H1 (cell line): ENCODE results near the gene IER3IP1. TPM values are rescaled to one million over a fixed set of nuclear protein-coding genes. Genes with fewer than 3 reads are reported as not detected.

ENCODE experiments used
- CTCF ChIA-PET: fragments of 300-600 bp; sonication (Branson Sonifier 250); formaldehyde crosslinking; loops from one replicate; lab custom pipeline; 2021; ENCODE audit not compliant: partially characterized antibody; lab: Charles Lee
- POLR2A ChIA-PET: fragments of 300-600 bp; sonication (Branson Sonifier 250); formaldehyde crosslinking; loops from one replicate; lab custom pipeline; 2021; ENCODE audit warnings: inconsistent platforms; ENCODE audit not compliant: partially characterized antibody; lab: Charles Lee
- DNase-seq, 2 experiments: peaks; one replicate each; pipeline versions ENCODE4 v3.0.0 to v3.0.0-alpha.2; 2010 to 2022; ENCODE audit warnings: low spot score in 2 of 2, low read depth in 1 of 2, mixed read lengths in 1 of 2
- FAIRE-seq: peaks from 2 replicates; lab custom pipeline; 2011; peaks lifted over from hg19 to GRCh38; lab: Jason Lieb, UNC
- H2AFZ ChIP-seq: 2 replicates; pipeline ENCODE4 v1.8.1; 2012; ENCODE audit warnings: low read length, inconsistent platforms
- H2AK5ac ChIP-seq: 2 replicates; pipeline ENCODE4 v1.6.1; 2013; ENCODE audit warnings: low read depth, low read length
- H2BK120ac ChIP-seq: replicated peaks from 2 replicates; pipeline ENCODE3; 2013; ENCODE audit warnings: low read depth, low read length, inconsistent platforms
- H2BK12ac ChIP-seq: 2 replicates; pipeline ENCODE4 v1.6.1; 2013; ENCODE audit warnings: low read depth, low read length
- H2BK15ac ChIP-seq: 2 replicates; pipeline ENCODE4 v1.6.1; 2013; ENCODE audit warnings: low read length
- H2BK20ac ChIP-seq: 2 replicates; pipeline ENCODE4 v1.6.1; 2013; ENCODE audit warnings: low read length
- H2BK5ac ChIP-seq: 2 replicates; pipeline ENCODE4 v1.6.1; 2013; ENCODE audit warnings: low read depth, low read length
- H3K14ac ChIP-seq: 2 replicates; pipeline ENCODE4 v1.6.1; 2013; ENCODE audit warnings: inconsistent platforms; ENCODE audit not compliant: insufficient read length
- H3K18ac ChIP-seq: 2 replicates; pipeline ENCODE4 v1.6.1; 2013; ENCODE audit warnings: low read length; ENCODE audit errors: extremely low read depth
- H3K23ac ChIP-seq: 2 replicates; pipeline ENCODE4 v1.6.1; 2013; ENCODE audit warnings: inconsistent platforms; ENCODE audit not compliant: insufficient read length
- H3K23me2 ChIP-seq: 2 replicates; pipeline ENCODE4 v1.6.1; 2013; ENCODE audit warnings: low read depth, low read length
- H3K27ac ChIP-seq: 2 replicates; pipeline ENCODE4 v1.6.1; 2011; ENCODE audit warnings: low read depth, low read length, inconsistent platforms
- H3K27me3 ChIP-seq, 4 experiments: replicated peaks in 1 of 4; 1 replicate in 1 of 4; 2 replicates in 3 of 4; pipeline versions ENCODE4 v1.6.1 to v1.8.1; 2011 to 2013; ENCODE audit warnings: low read length in 3 of 4, mild to moderate bottlenecking in 3 of 4, inconsistent platforms in 2 of 4, mixed read lengths in 2 of 4, moderate library complexity in 1 of 4; ENCODE audit not compliant: control insufficient read depth in 3 of 4, insufficient read depth in 3 of 4; ENCODE audit errors: extremely low read depth in 1 of 4
- H3K36me3 ChIP-seq, 4 experiments: 2 replicates each; pipeline versions ENCODE4 v1.6.1 to v1.8.1; 2011 to 2013; ENCODE audit warnings: mild to moderate bottlenecking in 4 of 4, low read length in 3 of 4, moderate library complexity in 2 of 4, control low read depth in 1 of 4, inconsistent platforms in 1 of 4; ENCODE audit not compliant: insufficient read depth in 4 of 4, control insufficient read depth in 2 of 4
- H3K4ac ChIP-seq: replicated peaks from 2 replicates; pipeline ENCODE3; 2013; ENCODE audit warnings: low read length, low read depth, mixed read lengths, inconsistent platforms; ENCODE audit not compliant: insufficient read length
- H3K4me1 ChIP-seq, 4 experiments: replicated peaks in 1 of 4; 1 replicate in 1 of 4; 2 replicates in 3 of 4; pipeline versions ENCODE4 v1.6.1 to v1.8.1; 2011 to 2013; ENCODE audit warnings: low read length in 3 of 4, inconsistent platforms in 2 of 4, mixed read lengths in 1 of 4; ENCODE audit not compliant: insufficient read depth in 4 of 4, control insufficient read depth in 3 of 4
- H3K4me2 ChIP-seq, 2 experiments: 2 replicates each; pipeline versions ENCODE4 v1.6.1 to v1.8.1; 2011 to 2013; ENCODE audit warnings: low read depth in 2 of 2, low read length in 2 of 2, control low read depth in 1 of 2, inconsistent platforms in 1 of 2, mild to moderate bottlenecking in 1 of 2; ENCODE audit not compliant: insufficient read depth in 1 of 2
- H3K4me3 ChIP-seq, 4 experiments: fragments of 200-600, 300-600 bp in 1 of 4; sonication (generic), shearing (Covaris generic), sonication (Bioruptor Twin) in 1 of 4; 2 replicates each; pipeline versions ENCODE4 v1.5.1 to v1.8.1; 2011 to 2016; ENCODE audit warnings: low read length in 4 of 4, low read depth in 3 of 4, control low read depth in 2 of 4, inconsistent platforms in 2 of 4, mild to moderate bottlenecking in 2 of 4, mixed read lengths in 1 of 4, moderate library complexity in 1 of 4; ENCODE audit not compliant: insufficient read depth in 2 of 4; ENCODE audit errors: extremely low read depth in 1 of 4
- H3K56ac ChIP-seq: replicated peaks from 2 replicates; pipeline ENCODE3; 2013; ENCODE audit warnings: low read depth, mild to moderate bottlenecking, mixed read lengths, low read length, inconsistent platforms; ENCODE audit not compliant: insufficient read length
- H3K79me1 ChIP-seq: 2 replicates; pipeline ENCODE4 v1.6.1; 2013; ENCODE audit warnings: low read depth, low read length, control low read depth
- H3K79me2 ChIP-seq, 2 experiments: 2 replicates each; pipeline versions ENCODE4 v1.6.1 to v1.8.1; 2012 to 2013; ENCODE audit warnings: low read length in 2 of 2, mild to moderate bottlenecking in 2 of 2, inconsistent platforms in 1 of 2; ENCODE audit not compliant: insufficient read depth in 2 of 2, control insufficient read depth in 1 of 2
- H3K9ac ChIP-seq, 4 experiments: replicated peaks in 1 of 4; 1 replicate in 1 of 4; 2 replicates in 3 of 4; pipeline versions ENCODE4 v1.6.1 to v1.8.1; 2011 to 2013; ENCODE audit warnings: low read depth in 3 of 4, low read length in 3 of 4, control low read depth in 2 of 4, mild to moderate bottlenecking in 2 of 4, moderate library complexity in 2 of 4, inconsistent platforms in 1 of 4; ENCODE audit errors: extremely low read depth in 1 of 4
- H3K9me3 ChIP-seq, 2 experiments: 2 replicates each; pipeline versions ENCODE4 v1.6.1 to v1.8.1; 2012 to 2013; ENCODE audit warnings: mild to moderate bottlenecking in 2 of 2, moderate library complexity in 2 of 2, control low read depth in 1 of 2, inconsistent platforms in 1 of 2, low read depth in 1 of 2, low read length in 1 of 2, mixed read lengths in 1 of 2; ENCODE audit not compliant: insufficient read depth in 2 of 2
- H4K20me1 ChIP-seq, 2 experiments: replicated peaks in 1 of 2; 2 replicates each; pipeline versions ENCODE3 to v1.8.1; 2011 to 2013; ENCODE audit warnings: inconsistent platforms in 2 of 2, low read length in 2 of 2, mild to moderate bottlenecking in 1 of 2; ENCODE audit not compliant: insufficient read depth in 2 of 2, control insufficient read depth in 1 of 2
- H4K5ac ChIP-seq: 2 replicates; pipeline ENCODE4 v1.6.1; 2013; ENCODE audit warnings: low read length, low read depth, mixed read lengths, inconsistent platforms; ENCODE audit not compliant: insufficient read length
- H4K8ac ChIP-seq: 2 replicates; pipeline ENCODE4 v1.8.0; 2013; ENCODE audit warnings: mild to moderate bottlenecking, moderate library complexity, low read length, inconsistent platforms; ENCODE audit not compliant: insufficient read depth; ENCODE audit errors: extremely low read depth
- H4K91ac ChIP-seq: replicated peaks from 2 replicates; pipeline ENCODE3; 2013; ENCODE audit warnings: low read length, mixed read lengths, inconsistent platforms; ENCODE audit not compliant: insufficient read length
- CHD1 ChIP-seq: IDR thresholded peaks from 2 replicates; pipeline ENCODE4 v1.6.1; 2012; ENCODE audit warnings: low read depth, low read length, improper control_type of control experiment
- HDAC6 ChIP-seq: IDR thresholded peaks from one replicate; pipeline ENCODE4 v1.7.1; 2012; ENCODE audit warnings: low read depth, mild to moderate bottlenecking, inconsistent platforms, low read length, moderate library complexity
- JUND ChIP-seq: IDR thresholded peaks from 2 replicates; pipeline ENCODE4 v1.6.1; 2011; ENCODE audit warnings: mild to moderate bottlenecking, improper control_type of control experiment, low read length
- MAFK ChIP-seq: IDR thresholded peaks from 2 replicates; pipeline ENCODE4 v1.6.1; 2012; ENCODE audit warnings: low read depth, mild to moderate bottlenecking, improper control_type of control experiment, low read length
- POLR2A ChIP-seq, 2 experiments: IDR thresholded peaks; 1 replicate in 1 of 2; 2 replicates in 1 of 2; pipeline ENCODE4 v1.6.1; 2011; ENCODE audit warnings: low read depth in 2 of 2, low read length in 2 of 2, mild to moderate bottlenecking in 2 of 2; ENCODE audit errors: control extremely low read depth in 1 of 2
- SP1 ChIP-seq: IDR thresholded peaks from 2 replicates; pipeline ENCODE4 v1.6.1; 2011; ENCODE audit warnings: low read depth, low read length
- WGBS, 2 experiments: shearing (Covaris generic) in 1 of 2; methylation state at CpG; one replicate each; pipeline versions ENCODE4 v1.1.6 to v1.1.7; 2013 to 2015; ENCODE audit warnings: low lambda C conversion rate in 2 of 2, mixed read lengths in 2 of 2, inconsistent platforms in 1 of 2, low coverage in 1 of 2, missing lambda C conversion rate in 1 of 2; ENCODE audit not compliant: insufficient replicate concordance in 2 of 2, insufficient coverage in 1 of 2, insufficient read length in 1 of 2; ENCODE audit errors: extremely low coverage in 1 of 2, missing lambda C conversion rate in 1 of 2; 5-methylcytosine and 5-hydroxymethylcytosine counted together
- polyA plus RNA-seq, 7 experiments: library from polyadenylated mRNA; depleted of rRNA in 3 of 7; stranded (reverse) in 5 of 7; unstranded in 2 of 7; fragments of >200 nt in 5 of 7; fragments of 200-250 nt in 2 of 7; gene quantifications; 1 replicate in 5 of 7; 2 replicates in 1 of 7; 4 replicates in 1 of 7; pipeline versions ENCODE4 v1.2.1 to v1.2.3, GENCODE V29; 2011 to 2013; ENCODE audit warnings: missing spikeins in 2 of 7, mixed read lengths in 2 of 7
- total RNA-seq: library from RNA; stranded (reverse); fragmentation: NEBNext Ultra II Directional; extraction: Animal tissue kit (Norgen Biotek cat#: 25700); gene quantifications from 2 replicates; pipeline ENCODE4 v1.2.1, GENCODE V29; 2021
- TF ChIP-seq, protein P1 (sequence below): IDR thresholded peaks from 2 replicates; pipeline ENCODE4 v1.6.1; 2011; ENCODE audit warnings: low read length, improper control_type of control experiment
- TF ChIP-seq, protein P2 (sequence below): IDR thresholded peaks from 2 replicates; pipeline ENCODE4 v1.6.1; 2012; ENCODE audit warnings: inconsistent platforms

IER3IP1 gene
- total and polyA plus RNA-seq, 2 of the 8 experiments (the other 6 are each of a cell fraction or from before 2014, with no cell fraction given): 6.0 to 8.5 TPM

DNA sequence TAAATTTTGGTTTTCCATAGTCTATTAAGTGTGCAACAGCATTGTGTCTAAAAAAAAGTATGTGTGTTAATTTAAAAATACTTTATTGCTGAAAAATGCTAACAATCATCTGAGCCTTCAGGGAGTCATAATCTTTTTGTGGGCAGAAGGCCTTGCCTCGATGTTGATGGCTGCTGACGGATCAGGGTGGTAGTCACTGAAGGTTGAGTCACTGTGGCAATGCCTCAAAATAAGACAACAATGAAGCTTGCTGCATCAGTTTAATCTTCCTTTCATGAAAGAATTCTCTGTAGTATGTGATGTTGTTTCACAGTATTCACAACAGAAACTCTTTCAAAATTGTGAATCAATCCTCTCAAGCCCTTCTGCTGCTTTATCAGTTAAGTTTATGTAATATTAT is 57.2 kb downstream of the IER3IP1 start:
- Histone ChIP-seq H2BK5ac (no peak overlapping the region), H3K4ac (no peak overlapping the region), H3K23ac (no peak overlapping the region), H2AK5ac (no peak overlapping the region), H4K8ac (no peak overlapping the region), H3K79me1 (no peaks in the 10 kb centered on the region; the same call in 1 of the 2 replicates), H2AFZ (no peak overlapping the region), H3K9me3 (no peaks in the 10 kb centered on the region), H3K36me3 (peaks cover 0 to 3% (median under 1%) of the 10 kb centered on the region in 4 experiments; a peak in 1 of 8 replicates), H3K79me2 (no peaks in the 10 kb centered on the region), H2BK15ac (no peak overlapping the region), H3K56ac (no peak overlapping the region), H3K4me2 (no peak overlapping the region), H2BK120ac (no peak overlapping the region), H3K27ac (no peak overlapping the region), H3K18ac (no peak overlapping the region), H4K5ac (no peak overlapping the region), H3K14ac (no peak overlapping the region), H3K4me3 (no peak overlapping the region), H4K91ac (no peak overlapping the region), H2BK12ac (no peak overlapping the region), H3K27me3 (no peaks in the 10 kb centered on the region), H2BK20ac (no peak overlapping the region), H3K9ac (no peak overlapping the region), H3K4me1 (peaks cover 1 to 14% (median 6%) of the 10 kb centered on the region in 4 experiments; a peak in 6 of 7 replicates), H3K23me2 (no peaks in the 10 kb centered on the region), H4K20me1 (peaks cover 0 to 3% of the 10 kb centered on the region in 2 experiments)
- DNase-seq: no peak
- FAIRE-seq: no peak
- ChIA-PET CTCF (interaction anchor here (1.1 to 1.2 kb wide), 2 partner anchors 8 to 86 kb away, joined by 3 to 5 read pairs; no protein-coding TSS in a partner anchor), POLR2A (interaction anchor here (1.2 kb wide), 1 partner anchor 56 kb away, joined by 3 read pairs; no protein-coding TSS in a partner anchor)
- WGBS, 2 experiments: 94% methylated on average over 2 of the region's 2 CpGs; no CpG with 5 or more reads in 1 of the 2 experiments
- TF ChIP-seq HDAC6: no peak
- TF ChIP-seq, protein P1, sequence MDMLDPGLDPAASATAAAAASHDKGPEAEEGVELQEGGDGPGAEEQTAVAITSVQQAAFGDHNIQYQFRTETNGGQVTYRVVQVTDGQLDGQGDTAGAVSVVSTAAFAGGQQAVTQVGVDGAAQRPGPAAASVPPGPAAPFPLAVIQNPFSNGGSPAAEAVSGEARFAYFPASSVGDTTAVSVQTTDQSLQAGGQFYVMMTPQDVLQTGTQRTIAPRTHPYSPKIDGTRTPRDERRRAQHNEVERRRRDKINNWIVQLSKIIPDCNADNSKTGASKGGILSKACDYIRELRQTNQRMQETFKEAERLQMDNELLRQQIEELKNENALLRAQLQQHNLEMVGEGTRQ: no peak
- no peak for TF ChIP-seq POLR2A (IDR thresholded peaks at IDR 0.05; ENCODE audit: control extremely low read depth in 1 of 2, low read depth in 2 of 2, low read length in 2 of 2)
- TF ChIP-seq, protein P2, sequence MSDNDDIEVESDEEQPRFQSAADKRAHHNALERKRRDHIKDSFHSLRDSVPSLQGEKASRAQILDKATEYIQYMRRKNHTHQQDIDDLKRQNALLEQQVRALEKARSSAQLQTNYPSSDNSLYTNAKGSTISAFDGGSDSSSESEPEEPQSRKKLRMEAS: no peak
- TF ChIP-seq SP1: no peak
- no peak for TF ChIP-seq MAFK
- TF ChIP-seq JUND: no peak
- TF ChIP-seq CHD1: no peak
